NCI-H2196 (cell line): ENCODE measurements around the gene DGKA.
"Not testable (repeated sequence)": the region's sequence is repeated elsewhere in the genome, so short reads cannot be mapped to it uniquely, and the experiment has no call there.

ENCODE experiments used
- DNase-seq: peaks from one replicate; lab custom pipeline; 2025; ENCODE audit not compliant: unreplicated experiment; lab: John Stamatoyannopoulos, UW

DGKA gene

DNA sequence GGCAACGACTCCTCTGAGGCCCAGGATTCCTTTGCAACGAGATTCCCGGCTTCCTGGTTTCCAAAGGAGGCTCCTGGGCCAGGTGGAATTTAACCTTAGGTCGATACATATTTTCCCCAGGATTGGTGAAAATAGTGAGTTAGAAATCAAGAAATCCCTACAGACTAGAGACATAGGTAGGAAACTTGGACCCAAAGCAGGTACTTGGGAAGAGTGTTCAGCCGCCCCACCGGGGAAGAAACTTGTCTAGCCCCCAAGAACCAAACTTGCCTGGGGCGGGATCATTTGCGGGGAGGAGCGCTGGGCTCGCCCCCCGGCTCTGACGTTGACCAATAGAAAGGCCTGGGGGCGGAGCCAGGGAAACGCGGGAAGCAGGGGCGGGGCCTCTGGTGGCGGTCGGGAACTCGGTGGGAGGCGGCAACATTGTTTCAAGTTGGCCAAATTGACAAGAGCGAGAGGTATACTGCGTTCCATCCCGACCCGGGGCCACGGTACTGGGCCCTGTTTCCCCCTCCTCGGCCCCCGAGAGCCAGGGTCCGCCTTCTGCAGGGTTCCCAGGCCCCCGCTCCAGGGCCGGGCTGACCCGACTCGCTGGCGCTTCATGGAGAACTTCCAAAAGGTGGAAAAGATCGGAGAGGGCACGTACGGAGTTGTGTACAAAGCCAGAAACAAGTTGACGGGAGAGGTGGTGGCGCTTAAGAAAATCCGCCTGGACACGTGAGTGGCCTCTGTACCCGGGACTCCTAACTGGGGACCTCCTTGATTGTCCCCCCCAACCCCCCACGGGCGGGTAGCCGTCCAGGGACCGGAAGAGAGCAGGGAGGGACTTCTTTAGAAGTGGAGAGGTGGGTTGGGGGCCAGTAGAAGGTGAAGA lies 35.7 kb downstream of the DGKA start, which contains the start of gene CDK2:
Gene CDK2, plus strand, starts transcription at position 423 of the 874 bp plus-strand sequence. Its CDS starts 179 bp downstream, at position 602.
- peak; percentile 87 for DNase-seq

DNA sequence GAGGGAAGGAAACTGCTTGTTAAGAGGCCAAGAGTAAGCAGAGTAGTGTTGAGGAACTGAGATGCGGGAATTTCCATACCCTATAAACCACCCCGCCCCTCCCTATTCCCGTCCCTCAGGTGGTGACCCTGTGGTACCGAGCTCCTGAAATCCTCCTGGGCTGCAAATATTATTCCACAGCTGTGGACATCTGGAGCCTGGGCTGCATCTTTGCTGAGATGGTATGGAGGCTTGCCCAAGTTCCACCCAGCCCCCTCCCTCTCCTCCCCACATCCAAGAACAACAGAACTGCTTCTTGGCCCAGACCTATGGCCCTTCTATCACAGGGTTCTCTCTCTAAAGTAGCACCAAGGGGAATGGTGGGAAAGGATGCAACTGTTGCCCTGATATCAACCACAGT lies 38.4 kb downstream of the DGKA start:
- no peak for DNase-seq

DNA sequence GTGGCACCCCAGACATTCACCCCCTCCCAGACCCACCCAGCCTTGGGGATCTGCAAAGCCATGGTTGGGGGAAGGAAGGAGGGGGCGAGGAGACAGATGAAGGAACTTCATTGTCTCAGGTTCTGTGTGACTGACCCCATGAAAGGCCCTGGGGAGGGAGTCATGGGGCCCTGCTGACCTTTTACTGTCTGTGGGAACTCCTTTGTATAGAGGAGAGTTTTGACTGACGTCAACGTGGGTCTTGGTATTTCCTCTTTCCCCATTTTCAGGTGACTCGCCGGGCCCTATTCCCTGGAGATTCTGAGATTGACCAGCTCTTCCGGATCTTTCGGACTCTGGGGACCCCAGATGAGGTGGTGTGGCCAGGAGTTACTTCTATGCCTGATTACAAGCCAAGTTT lies 39.8 kb downstream of the DGKA start:
- DNase-seq: no peak

DNA sequence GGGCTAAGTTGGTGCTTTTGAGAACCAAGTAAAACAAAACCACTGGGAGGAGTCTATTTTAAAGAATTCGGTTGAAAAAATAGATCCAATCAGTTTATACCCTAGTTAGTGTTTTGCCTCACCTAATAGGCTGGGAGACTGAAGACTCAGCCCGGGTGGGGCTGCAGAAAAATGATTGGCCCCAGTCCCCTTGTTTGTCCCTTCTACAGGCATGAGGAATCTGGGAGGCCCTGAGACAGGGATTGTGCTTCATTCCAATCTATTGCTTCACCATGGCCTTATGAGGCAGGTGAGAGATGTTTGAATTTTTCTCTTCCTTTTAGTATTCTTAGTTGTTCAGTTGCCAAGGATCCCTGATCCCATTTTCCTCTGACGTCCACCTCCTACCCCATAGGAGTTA lies 41.1 kb downstream of the DGKA start:
- DNase-seq: no peak

DNA sequence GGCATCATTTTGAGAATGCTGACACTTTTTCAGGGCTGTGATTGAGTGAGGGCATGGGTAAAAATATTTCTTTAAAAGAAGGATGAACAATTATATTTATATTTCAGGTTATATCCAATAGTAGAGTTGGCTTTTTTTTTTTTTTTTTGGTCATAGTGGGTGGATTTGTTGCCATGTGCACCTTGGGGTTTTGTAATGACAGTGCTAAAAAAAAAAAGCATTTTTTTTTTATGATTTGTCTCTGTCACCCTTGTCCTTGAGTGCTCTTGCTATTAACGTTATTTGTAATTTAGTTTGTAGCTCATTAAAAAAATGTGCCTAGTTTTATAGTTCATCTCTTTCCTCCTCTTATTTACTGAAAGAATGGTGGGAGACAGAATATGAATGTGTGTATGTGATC lies 41.5 kb downstream of the DGKA start:
- DNase-seq: no peak

DNA sequence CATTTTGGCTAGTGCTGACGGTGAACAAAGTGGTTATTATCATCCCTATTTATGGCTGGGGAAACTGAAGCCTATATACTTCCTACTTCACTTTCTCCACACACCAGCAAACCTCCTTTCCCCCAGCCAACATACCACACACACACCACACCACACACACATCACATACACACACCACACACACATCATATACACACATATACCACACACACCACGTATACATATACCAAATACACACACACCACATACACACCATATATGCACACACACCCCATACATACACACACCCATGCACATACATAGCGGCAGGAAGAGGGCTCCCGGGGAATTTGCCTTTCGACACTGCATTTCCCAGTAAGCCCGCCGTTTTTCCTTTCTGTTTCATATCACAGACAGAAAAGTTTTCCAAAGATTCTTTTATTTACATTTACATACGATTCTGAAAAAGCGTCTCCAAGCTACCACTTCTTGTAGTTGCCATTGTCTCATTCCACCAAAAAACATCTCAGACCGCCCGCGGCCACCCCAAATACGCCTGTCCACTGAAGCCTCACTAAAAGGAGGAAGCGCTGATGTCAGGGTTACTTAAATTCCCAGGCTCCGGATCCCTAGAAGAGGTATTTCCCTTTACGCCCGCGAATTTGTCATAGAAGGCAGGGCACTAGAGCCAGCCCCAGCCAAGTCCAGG lies 42.1 kb downstream of the DGKA start:
- DNase-seq: no peak

DNA sequence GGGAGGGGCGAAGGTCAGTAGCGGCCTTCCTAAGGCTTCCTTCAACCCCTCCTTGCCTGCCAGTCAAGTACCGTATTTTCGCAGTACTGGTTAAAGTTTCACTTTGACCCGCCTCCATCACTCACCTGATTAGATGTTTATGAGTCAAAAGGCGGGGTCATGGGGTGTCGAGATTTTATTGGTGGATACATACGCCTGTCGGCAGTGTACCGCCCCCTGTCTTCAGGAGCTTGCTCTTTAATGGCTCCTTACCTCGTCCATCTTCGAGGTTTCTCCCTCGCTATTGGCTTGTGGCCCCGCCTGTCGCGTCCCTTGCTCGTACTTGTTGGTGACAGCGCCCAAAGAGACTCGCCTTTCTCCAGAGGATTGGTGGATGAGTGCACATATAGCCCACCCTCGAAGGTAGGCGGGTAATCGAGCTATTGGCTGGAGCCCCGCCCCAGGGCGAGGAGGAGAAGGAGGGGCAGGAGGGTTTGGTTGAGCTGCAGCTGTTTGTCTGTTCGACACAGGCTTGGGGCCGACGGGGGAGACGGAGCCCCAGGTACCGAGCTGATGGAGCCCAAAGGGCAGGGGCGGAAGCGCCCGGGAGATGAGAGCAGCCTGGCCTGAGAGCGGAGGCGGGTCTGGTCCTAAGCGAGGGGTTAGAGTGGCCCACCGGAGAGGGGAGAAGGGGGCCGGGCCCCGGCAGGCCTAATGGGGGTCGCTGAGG lies 42.8 kb downstream of the DGKA start, which contains the start of gene RAB5B:
Gene RAB5B, plus strand, starts transcription at position 480 of the 709 bp plus-strand sequence. CDS start 12,883 bp downstream, outside the sequence.
- peak; percentile 100 for DNase-seq

DNA sequence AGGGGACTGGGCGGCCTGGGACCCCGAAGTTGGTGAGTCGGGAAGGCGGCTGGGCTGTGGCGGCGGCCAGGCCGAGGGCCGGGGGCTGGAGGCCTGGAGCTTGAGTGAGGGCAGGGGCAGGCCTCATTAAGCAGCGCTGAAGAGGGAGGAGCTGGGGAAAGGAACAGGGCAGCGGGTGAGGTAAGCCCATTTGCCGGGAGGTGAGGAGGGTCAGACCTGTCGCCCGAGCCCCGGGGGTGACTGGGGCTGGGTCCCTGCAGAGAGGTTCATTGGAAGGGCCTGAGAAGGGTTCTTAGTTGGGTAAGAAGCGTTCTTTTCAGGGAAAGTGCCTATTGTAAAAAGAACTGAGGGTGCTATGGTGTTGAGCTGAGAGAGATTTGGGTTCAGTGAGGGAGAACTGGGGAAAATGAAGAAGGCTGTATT lies 43.4 kb downstream of the DGKA start:
- peak; percentile 36 for DNase-seq

DNA sequence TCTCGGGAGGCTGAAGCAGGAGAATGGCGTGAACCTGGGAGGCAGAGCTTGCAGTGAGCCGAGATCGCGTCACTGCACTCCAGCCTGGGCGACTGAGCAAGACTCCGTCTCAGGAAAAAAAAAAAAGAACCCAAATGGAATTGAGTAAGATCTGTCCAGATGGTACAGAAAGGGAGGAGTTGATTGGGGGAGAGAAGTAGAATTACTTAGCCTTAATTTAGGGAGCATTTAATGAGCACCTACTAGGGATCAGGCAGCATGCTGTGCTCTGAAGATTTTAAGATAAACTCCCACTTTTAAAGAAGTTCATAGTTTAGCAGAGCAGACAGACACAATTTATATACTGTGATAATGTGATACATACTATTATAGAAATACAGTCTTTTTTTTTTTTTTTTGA lies 47.4 kb downstream of the DGKA start:
- no peak for DNase-seq

DNA sequence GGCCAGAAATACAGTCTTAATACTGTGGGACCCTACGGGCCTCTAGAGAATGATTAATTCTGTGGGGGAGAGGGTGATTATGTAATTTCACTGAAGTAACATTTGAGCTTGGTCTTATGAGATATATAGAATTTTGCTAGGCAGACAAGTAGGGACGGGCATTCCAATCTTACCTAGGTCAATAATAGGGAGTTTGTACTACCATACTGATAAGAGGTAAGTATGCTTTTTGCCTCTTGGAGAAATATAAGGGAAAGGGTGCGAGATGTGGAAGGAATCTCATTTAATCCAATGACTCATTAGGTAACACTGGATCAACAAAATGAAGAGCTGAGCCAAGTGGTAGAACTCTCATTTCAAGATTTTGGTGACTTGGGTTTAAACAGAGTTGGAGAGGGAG lies 48.1 kb downstream of the DGKA start:
- no peak for DNase-seq

DNA sequence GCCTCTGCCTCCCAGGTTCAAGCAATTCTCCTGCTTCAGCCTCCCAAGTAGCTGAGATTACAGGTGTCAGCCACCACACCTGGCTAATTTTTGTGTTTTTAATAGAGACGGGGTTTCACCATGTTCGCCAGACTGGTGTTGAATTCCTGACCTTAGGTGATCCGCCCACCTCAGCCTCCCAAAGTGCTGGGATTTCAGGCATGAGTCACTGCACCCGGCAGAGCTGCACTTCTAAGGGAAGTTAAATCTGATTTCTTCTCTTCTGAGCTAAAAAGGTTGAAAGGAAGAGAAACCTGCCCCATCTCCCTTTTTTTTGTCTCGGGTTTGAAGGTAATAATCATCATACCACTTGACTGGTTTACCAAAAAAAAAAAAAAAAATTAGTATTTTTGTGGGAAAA lies 50.9 kb downstream of the DGKA start:
- not testable (repeated sequence) for DNase-seq

DNA sequence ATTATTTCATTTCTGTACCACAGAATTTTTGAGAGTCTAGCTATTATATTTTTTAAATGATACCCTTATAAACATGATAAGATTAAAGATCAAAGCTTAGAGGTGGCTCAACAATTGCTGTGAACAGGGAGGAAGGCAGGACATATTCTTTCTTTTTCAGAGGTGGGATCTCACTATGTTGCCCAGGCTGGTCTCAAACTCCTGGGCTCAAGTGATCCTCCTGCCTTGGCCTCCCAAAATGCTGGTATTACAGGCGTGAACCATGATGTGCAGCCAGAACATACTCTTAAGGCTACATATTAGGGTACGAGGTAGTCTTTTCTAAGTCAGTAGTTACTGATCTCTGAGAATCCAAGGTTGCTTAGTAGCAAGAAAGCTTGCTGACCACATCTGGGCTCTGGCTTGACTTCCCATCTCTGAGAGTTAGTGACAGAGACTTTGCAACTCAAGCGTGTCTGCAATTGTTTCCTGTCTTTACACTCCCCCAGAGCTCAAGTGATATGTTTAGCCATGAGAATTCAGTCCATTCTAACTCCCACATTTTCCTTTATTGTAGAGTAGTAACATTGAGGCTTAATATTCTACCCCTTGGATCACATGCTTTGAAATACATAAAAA lies 51.5 kb downstream of the DGKA start:
- DNase-seq: no peak

DNA sequence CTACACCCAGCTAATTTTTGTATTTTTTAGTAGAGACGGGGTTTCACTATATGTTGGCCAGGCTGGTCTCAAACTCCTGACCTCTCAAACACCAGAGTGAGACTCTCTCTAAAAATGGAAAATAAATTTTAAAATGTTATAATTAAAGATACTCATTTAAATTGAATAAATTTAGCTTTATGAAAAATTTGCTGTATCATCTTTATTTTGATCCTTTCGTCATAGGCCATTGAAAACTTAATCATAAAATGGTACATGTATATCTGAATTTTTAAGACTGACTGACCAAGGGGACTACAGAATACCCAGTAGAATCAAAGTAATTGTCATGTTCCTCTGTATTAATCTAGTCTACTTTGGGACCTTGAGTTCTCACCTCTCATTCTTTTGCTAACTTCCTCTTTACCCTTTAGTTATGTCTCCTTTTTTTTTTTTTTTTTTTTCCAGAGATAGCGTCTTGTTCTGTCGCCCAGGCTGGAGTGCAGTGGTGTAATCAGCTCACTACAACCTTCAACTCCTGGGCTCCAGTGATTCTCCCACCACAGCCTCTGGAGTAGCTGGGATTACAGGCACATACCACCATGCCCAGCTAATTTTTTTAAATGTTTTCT lies 52.4 kb downstream of the DGKA start:
- DNase-seq: no peak

DNA sequence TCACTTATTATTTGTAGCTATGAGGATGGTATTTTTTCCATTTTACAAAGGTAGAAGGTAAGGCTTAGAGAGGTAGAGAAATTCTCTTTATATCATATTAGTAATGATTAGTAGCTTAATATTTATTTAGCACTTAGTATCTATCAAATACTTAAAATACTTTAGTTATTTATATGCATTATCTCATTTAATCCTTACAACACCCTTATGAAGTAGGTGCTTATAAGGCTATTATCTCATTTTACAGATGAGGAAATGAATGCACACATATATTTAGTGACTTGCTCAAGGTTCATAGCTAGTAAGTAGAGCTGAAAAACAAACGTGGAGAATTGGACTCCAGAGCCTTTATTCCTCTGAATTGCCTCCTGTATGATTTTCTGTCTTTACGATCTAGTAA lies 53.9 kb downstream of the DGKA start:
- no peak for DNase-seq

DNA sequence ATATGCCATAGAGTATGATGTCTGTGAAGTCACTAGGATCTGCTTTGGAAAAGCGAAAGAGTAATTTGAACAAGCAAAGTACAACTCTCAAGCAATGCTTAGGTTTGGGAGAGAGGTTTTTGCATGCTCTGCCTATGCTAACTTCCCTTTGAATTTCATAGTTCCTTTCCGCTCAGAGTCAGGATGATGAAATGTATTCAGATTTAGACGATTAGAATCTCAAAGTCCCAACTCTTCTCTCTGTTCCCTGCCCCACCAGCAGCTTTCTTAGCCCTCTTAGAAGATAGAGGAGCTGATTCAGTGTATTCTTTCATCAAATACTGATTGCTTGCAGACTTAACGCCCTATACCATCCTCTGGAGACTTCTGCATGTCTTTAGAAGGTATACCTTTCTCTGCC lies 54.4 kb downstream of the DGKA start:
- no peak for DNase-seq

DNA sequence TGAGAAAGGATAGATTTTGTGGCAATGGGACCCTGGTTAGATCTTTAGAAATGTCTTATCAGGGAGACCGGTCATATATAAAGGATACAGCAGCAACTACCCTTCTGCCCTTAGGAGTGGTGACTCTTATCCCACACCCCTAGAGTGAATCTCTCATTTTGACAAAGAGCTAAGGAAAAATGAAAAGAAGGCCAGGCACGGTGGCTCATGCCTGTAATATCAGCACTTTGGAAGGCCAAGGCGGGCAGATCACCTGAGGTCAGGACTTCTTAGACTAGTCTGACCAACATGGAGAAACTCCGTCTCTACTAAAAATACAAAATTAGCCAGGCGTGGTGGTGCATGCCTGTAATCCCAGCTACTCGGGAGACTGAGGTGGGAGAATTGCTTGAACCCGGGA lies 55.0 kb downstream of the DGKA start:
- DNase-seq: not testable (repeated sequence)

DNA sequence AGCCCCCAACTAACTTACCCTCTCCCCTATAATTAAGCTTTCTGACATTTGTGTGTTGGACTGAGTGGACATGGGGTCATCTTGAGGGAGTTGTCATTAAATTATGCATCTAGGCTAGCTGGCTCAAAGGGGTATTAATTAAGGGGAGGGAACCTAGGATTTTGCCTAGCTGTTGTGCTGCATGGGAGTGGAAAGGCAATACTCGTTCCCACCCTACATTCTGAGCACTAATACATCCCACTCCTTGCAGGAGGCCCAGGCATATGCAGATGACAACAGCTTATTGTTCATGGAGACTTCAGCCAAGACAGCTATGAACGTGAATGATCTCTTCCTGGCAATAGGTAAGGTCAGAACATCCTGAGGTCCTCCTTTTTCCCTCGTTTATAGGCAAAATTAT lies 60.1 kb downstream of the DGKA start:
- DNase-seq: no peak

DNA sequence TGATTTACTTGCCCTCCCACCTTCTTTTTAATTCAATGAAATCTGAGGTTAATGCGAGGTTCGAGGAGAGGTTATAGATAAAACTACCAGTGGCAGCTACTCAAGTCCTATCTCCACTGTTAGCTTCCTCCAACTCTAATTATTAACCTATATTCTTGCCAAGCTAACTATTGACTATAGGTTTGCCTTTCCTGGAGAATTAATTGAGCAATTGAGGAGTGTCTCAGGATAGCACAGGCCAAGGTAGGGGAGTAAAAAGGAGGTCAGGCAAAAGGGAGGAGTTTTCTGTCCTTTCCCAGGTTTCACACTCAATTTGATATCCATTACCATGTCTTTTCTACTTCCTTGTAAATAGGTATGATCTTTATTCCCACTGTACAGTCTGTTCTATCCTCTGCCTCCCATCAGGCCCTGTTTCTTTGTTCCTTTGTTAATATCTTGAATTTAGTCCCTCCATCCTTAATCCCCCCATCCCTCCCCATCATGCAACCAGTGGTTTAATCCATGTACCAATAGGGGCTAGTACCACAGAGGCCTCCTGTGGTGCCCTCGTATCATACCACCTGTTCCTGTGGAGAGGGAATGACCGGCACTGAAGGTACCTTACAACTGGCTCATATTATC lies 62.4 kb downstream of the DGKA start:
- DNase-seq: no peak

DNA sequence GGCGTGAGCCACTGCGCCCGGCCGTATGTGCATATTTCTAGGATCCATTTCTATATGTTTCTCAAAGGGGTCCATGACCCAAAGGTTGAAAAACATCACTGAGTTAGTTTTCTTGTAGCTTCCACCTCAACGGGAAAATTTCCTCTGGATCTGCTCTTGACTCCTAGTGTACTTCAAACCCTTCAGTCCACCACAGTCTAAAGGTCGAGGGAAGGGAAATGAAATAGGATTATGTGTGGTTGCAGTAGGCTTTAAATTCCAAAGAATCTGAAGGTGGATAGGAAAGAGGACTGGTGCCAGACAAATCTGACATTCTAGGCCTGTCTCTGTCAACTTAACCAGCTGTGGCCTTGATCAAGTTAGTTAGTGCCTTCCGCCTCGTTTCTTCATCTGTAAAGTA lies 64.4 kb downstream of the DGKA start:
- no peak for DNase-seq

DNA sequence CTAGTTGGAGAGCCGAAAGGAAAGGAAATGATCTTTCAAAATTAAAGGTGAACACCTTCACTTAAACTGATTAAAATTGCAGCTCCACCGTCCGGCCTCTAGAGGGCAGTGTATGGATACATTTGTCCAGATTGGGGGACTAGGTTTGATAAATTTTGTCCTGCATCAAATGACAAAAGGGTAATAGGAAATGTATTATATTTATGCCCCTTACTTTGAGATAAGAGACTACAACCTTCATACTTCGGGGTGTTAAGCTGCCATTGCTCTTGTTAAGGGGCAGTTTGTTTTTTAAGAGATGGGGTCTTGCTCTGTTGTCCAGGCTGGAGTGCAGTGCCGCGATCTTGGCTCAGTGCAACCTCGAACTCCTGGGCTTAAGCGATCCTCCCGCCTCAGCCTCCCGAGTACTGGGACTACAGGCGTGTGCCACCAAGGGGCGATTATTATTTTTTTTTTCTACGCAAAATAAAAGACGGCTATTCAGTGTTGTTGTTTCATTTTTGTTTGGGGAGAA lies 65.3 kb downstream of the DGKA start:
- DNase-seq: peak; percentile 73
